Neural progenitor cell (in vitro differentiated cells): Measurements from ENCODE around the gene CKB. TPM values are rescaled to one million over a fixed set of nuclear protein-coding genes. Genes with fewer than 3 reads are reported as not detected.

Source experiments
- DNase-seq: peaks from one replicate; pipeline ENCODE4 v3.0.0-alpha.2; 2016; ENCODE audit warnings: low spot score
- H2AFZ ChIP-seq: fragments of 200-600 bp; sonication (generic); replicated peaks from 2 replicates; pipeline ENCODE4 v1.6.1; 2016; ENCODE audit warnings: antibody characterized with exemption
- H3F3A ChIP-seq: fragments of 200-600 bp; sonication (generic); 2 replicates; pipeline ENCODE4 v1.6.1; 2016; ENCODE audit warnings: antibody characterized with exemption, low read depth
- H3K27ac ChIP-seq: fragments of 200-600 bp; sonication (generic); 2 replicates; pipeline ENCODE4 v1.5.1; 2016; ENCODE audit warnings: mild to moderate bottlenecking
- H3K27me3 ChIP-seq: fragments of 200-600 bp; sonication (generic); 2 replicates; pipeline ENCODE4 v1.6.1; 2016; ENCODE audit warnings: mild to moderate bottlenecking, moderate library complexity
- H3K36me3 ChIP-seq: fragments of 200-600 bp; sonication (generic); 2 replicates; pipeline ENCODE4 v1.5.1; 2016
- H3K4me1 ChIP-seq: fragments of 200-600 bp; sonication (generic); 2 replicates; pipeline ENCODE4 v1.6.1; 2016; ENCODE audit warnings: mixed run types
- H3K4me2 ChIP-seq: fragments of 200-600 bp; sonication (generic); 2 replicates; pipeline ENCODE4 v1.6.1; 2016
- H3K4me3 ChIP-seq: fragments of 200-600 bp; sonication (generic); 2 replicates; pipeline ENCODE4 v1.5.1; 2016
- H3K79me2 ChIP-seq: fragments of 200-600 bp; sonication (generic); 2 replicates; pipeline ENCODE4 v1.6.1; 2016; ENCODE audit warnings: low read depth
- H3K9ac ChIP-seq: fragments of 200-600 bp; sonication (generic); 2 replicates; pipeline ENCODE4 v1.6.1; 2016
- H3K9me3 ChIP-seq: fragments of 200-600 bp; sonication (generic); 2 replicates; pipeline ENCODE4 v1.5.1; 2016; ENCODE audit warnings: low read depth
- H4K20me1 ChIP-seq: fragments of 200-600 bp; sonication (generic); 2 replicates; pipeline ENCODE4 v1.6.1; 2016; ENCODE audit warnings: low read depth
- H3K27ac Mint-ChIP-seq: 3 replicates; pipeline ENCODE4 v1.8.0; 2021; ENCODE audit warnings: mixed read lengths
- H3K27me3 Mint-ChIP-seq: 2 replicates; pipeline ENCODE4 v1.8.0; 2022; ENCODE audit warnings: low read depth, mild to moderate bottlenecking, inconsistent platforms, moderate library complexity, mixed read lengths; ENCODE audit not compliant: insufficient read depth
- H3K36me3 Mint-ChIP-seq: 3 replicates; pipeline ENCODE4 v1.8.0; 2021; ENCODE audit warnings: mixed read lengths
- H3K4me1 Mint-ChIP-seq: 3 replicates; pipeline ENCODE4 v1.8.0; 2021; ENCODE audit warnings: mixed read lengths
- H3K4me3 Mint-ChIP-seq: 3 replicates; pipeline ENCODE4 v1.8.0; 2021; ENCODE audit warnings: mild to moderate bottlenecking, moderate library complexity, mixed read lengths
- H3K9me3 Mint-ChIP-seq: 3 replicates; pipeline ENCODE4 v1.8.0; 2020; ENCODE audit warnings: mixed read lengths
- CTCF ChIP-seq: fragments of 200-600 bp; sonication (generic); IDR thresholded peaks from 2 replicates; pipeline ENCODE4 v1.5.1; 2017; ENCODE audit warnings: antibody characterized with exemption, mild to moderate bottlenecking
- EZH2 ChIP-seq: fragments of 200-600 bp; sonication (generic); IDR thresholded peaks from 2 replicates; pipeline ENCODE4 v1.6.1; 2017; ENCODE audit warnings: antibody characterized with exemption, mild to moderate bottlenecking, moderate library complexity
- EZH2phosphoT487 ChIP-seq: fragments of 200-600 bp; sonication (generic); IDR thresholded peaks from 2 replicates; pipeline ENCODE4 v1.6.1; 2017; ENCODE audit warnings: antibody characterized with exemption
- total RNA-seq: library from RNA; depleted of rRNA; stranded (reverse); fragments of >200 nt; gene quantifications from 2 replicates; pipeline ENCODE4 v1.2.3, GENCODE V29; 2015; ENCODE audit warnings: low replicate concordance

Gene CKB
- total RNA-seq, 1 donor from 2014 or later, result 54.2 TPM

GRCh38 chr14:103536693-103537092, 14.1 kb upstream of the CKB start:
- Mint-ChIP-seq H3K4me1 (peaks cover 17% of the 10 kb centered on the region), H3K27me3 (peaks cover 4% of the 10 kb centered on the region), H3K9me3 (no peaks in the 10 kb centered on the region), H3K36me3 (peaks cover 2% of the 10 kb centered on the region), H3K4me3 (no peak overlapping the region), H3K27ac (peak overlapping the region; percentile 39)
- no peaks in the 10 kb centered on the region for H3K27me3 ChIP-seq
- no peaks in the 10 kb centered on the region for H3K36me3 ChIP-seq
- H3K4me3 ChIP-seq, result no peak overlapping the region
- H3K4me2 ChIP-seq, result no peak overlapping the region
- H3K27ac ChIP-seq, result no peak overlapping the region
- DNase-seq, result no peak
- H3K79me2 ChIP-seq, result no peaks in the 10 kb centered on the region
- H4K20me1 ChIP-seq, result peaks cover 3% of the 10 kb centered on the region
- no peak for TF ChIP-seq EZH2phosphoT487
- TF ChIP-seq EZH2, result no peak
- no peak for TF ChIP-seq CTCF
- no peak overlapping the region for H3K9ac ChIP-seq
- no peak overlapping the region for H2AFZ ChIP-seq
- no peaks in the 10 kb centered on the region for H3K9me3 ChIP-seq
- peaks cover 7% of the 10 kb centered on the region for H3F3A ChIP-seq
- peaks cover 16% of the 10 kb centered on the region for H3K4me1 ChIP-seq

GRCh38 chr14:103535891-103536565, 13.4 kb upstream of the CKB start:
- TF ChIP-seq EZH2, result no peak
- TF ChIP-seq EZH2phosphoT487, result no peak
- TF ChIP-seq CTCF, result no peak

GRCh38 chr14:103535081-103535890, 12.7 kb upstream of the CKB start:
- peaks cover 5% of the 10 kb centered on the region for H3K79me2 ChIP-seq
- no peak overlapping the region for H3K27ac ChIP-seq
- DNase-seq, result no peak
- H2AFZ ChIP-seq, result no peak overlapping the region
- H3K4me2 ChIP-seq, result no peak overlapping the region
- no peaks in the 10 kb centered on the region for H3K27me3 ChIP-seq
- no peak overlapping the region for H3K4me3 Mint-ChIP-seq
- H3K27ac Mint-ChIP-seq, result no peak overlapping the region
- H3K4me1 Mint-ChIP-seq, result peaks cover 11% of the 10 kb centered on the region
- TF ChIP-seq EZH2 (no peak), CTCF (no peak), EZH2phosphoT487 (no peak)
- peaks cover 17% of the 10 kb centered on the region for H4K20me1 ChIP-seq
- H3K36me3 Mint-ChIP-seq, result peaks cover 2% of the 10 kb centered on the region
- peaks cover 3% of the 10 kb centered on the region for H3K4me1 ChIP-seq
- H3K4me3 ChIP-seq, result no peak overlapping the region
- H3K9ac ChIP-seq, result no peak overlapping the region
- no peaks in the 10 kb centered on the region for H3K36me3 ChIP-seq
- H3F3A ChIP-seq, result peaks cover 3% of the 10 kb centered on the region
- peaks cover 2% of the 10 kb centered on the region for H3K27me3 Mint-ChIP-seq
- no peaks in the 10 kb centered on the region for H3K9me3 ChIP-seq
- no peaks in the 10 kb centered on the region for H3K9me3 Mint-ChIP-seq

More at GRCh38 chr14:103535891-103536565, 13.4 kb upstream of the CKB start:
- H3F3A ChIP-seq, result peaks cover 7% of the 10 kb centered on the region
- H3K27me3 ChIP-seq, result no peaks in the 10 kb centered on the region
- Mint-ChIP-seq H3K27ac (no peak overlapping the region), H3K9me3 (no peaks in the 10 kb centered on the region), H3K4me3 (no peak overlapping the region), H3K4me1 (peaks cover 16% of the 10 kb centered on the region), H3K27me3 (peaks cover 4% of the 10 kb centered on the region), H3K36me3 (peaks cover 2% of the 10 kb centered on the region)
- peaks cover 10% of the 10 kb centered on the region for H3K4me1 ChIP-seq
- H3K36me3 ChIP-seq, result no peaks in the 10 kb centered on the region
- H3K4me2 ChIP-seq, result no peak overlapping the region
- H2AFZ ChIP-seq, result no peak overlapping the region
- H3K9ac ChIP-seq, result no peak overlapping the region
- no peak overlapping the region for H3K27ac ChIP-seq
- no peaks in the 10 kb centered on the region for H3K79me2 ChIP-seq
- H4K20me1 ChIP-seq, result peaks cover 10% of the 10 kb centered on the region
- no peak for DNase-seq
- H3K9me3 ChIP-seq, result no peaks in the 10 kb centered on the region
- H3K4me3 ChIP-seq, result no peak overlapping the region
